Measurements from ENCODE around the gene ASPRV1. TPM values are rescaled to one million over a fixed set of nuclear protein-coding genes. Genes with fewer than 3 reads are reported as not detected.

ASPRV1 gene
- total RNA-seq, 1 experiment from 2014 or later, result 0.66 TPM

DNA sequence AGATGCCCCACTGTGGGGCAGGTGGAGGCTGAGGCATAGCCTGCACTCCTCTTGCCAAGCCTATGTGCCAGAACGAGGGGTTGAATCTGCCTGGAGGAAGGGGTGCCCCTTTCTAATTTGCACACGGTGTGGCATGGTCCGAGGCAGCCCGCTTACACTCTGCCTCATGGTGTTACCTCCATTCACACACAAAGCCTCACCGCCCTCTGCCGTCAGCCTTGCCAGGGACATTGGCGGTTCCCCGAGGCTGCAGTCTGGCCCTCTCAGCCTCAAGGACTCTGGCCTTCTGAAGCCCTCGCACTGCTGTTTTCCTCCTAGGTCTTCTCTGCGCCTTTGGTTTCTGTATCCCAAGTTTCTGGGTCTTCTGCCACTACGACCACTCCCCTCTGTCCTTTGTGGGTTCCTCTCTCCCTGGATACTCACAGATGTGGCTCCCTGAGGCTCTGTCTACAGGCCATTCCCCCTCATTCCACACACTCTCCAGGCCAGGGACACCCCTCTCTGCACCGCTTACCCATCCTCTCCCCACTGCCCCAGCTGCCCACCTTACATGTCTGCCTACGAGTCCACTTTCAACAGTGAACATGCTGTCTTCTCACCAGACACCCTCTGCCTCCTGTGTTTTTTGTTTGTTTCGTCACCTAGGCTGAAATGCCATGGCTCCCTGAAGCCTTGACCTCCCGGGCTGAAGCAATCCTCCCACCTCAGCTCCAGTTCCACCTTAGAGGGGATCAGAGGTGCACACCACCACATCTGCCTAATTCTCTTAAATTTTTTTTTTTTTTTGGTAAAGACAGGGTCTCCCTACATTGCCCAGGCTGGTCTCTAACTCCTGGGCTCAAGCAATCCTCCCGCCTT lies 7.9 kb upstream of the ASPRV1 start:
- Histone ChIP-seq H3K9me3 (no peaks in the 10 kb centered on the region), H3K4me3 (ENCODE audit: low read depth, low read length) (no peak overlapping the region), H3K4me1 (peaks cover 5% of the 10 kb centered on the region; the same call in 1 of the 2 replicates), H3K36me3 (ENCODE audit: control insufficient read depth, insufficient read depth, low read length) (0 out of 2 replicates have a peak, but pooled peaks cover 1% of the 10 kb centered on the region), H3K27me3 (replicated peaks; ENCODE audit: control insufficient read depth, insufficient read depth, low read length) (no peaks in the 10 kb centered on the region)
- Mint-ChIP-seq H3K9me3 (ENCODE audit: unreplicated experiment) (no peaks in the 10 kb centered on the region), H3K36me3 (ENCODE audit: insufficient read depth, unreplicated experiment) (no peaks in the 10 kb centered on the region), H3K27ac (ENCODE audit: unreplicated experiment) (no peak overlapping the region), H3K4me1 (ENCODE audit: low read depth, unreplicated experiment) (no peaks in the 10 kb centered on the region), H3K27me3 (ENCODE audit: insufficient read depth, unreplicated experiment) (no peaks in the 10 kb centered on the region), H3K4me3 (ENCODE audit: unreplicated experiment) (no peak overlapping the region)
- intact Hi-C loops (cut with micrococcal nuclease; ENCODE audit: unreplicated experiment), result no loop called here
- TF ChIP-seq CTCF (IDR thresholded peaks at IDR 0.05; ENCODE audit: insufficient read depth in 1 of 2, low read depth in 1 of 2, low read length in 1 of 2, severe bottlenecking in 1 of 2, unreplicated experiment in 1 of 2), result no peak
- DNase-seq, result no peak
- BruUV-seq (replicated peaks), result no TSS peak
- POLR2A ChIA-PET, result no interaction called here
- CTCF ChIA-PET, result no interaction called here

DNA sequence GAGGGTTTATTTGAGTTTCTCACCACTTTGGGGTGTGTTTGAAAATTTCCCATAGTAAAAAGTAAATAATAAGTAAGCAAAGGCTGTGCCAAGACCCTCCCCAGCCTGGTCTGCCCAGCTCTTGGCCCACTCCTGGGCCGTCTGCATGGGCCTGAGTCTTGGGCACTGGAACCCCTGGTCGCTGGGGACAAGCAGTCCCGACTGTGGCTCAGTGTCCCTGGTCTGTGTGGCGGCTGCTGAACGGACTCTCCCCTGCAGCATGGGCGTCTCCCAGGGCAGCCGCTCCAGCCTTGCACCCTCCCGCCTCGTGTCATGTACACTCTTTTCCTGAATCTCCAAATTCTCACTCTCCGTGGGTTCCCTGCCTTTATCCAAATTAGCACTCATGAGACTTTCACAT lies 7.2 kb upstream of the ASPRV1 start:
- BruUV-seq (replicated peaks), result no TSS peak
- Histone ChIP-seq H3K4me1 (peaks cover 9% of the 10 kb centered on the region; the same call in 1 of the 2 replicates), H3K27me3 (replicated peaks; ENCODE audit: control insufficient read depth, insufficient read depth, low read length) (no peaks in the 10 kb centered on the region), H3K36me3 (ENCODE audit: control insufficient read depth, insufficient read depth, low read length) (0 out of 2 replicates have a peak, but pooled peaks cover 1% of the 10 kb centered on the region), H3K9me3 (no peaks in the 10 kb centered on the region), H3K4me3 (ENCODE audit: low read depth, low read length) (no peak overlapping the region)
- ChIA-PET POLR2A (no interaction called here), CTCF (no interaction called here)
- intact Hi-C loops (cut with micrococcal nuclease; ENCODE audit: unreplicated experiment), result no loop called here
- DNase-seq, result no peak
- Mint-ChIP-seq H3K36me3 (ENCODE audit: insufficient read depth, unreplicated experiment) (no peaks in the 10 kb centered on the region), H3K9me3 (ENCODE audit: unreplicated experiment) (no peaks in the 10 kb centered on the region), H3K4me1 (ENCODE audit: low read depth, unreplicated experiment) (no peaks in the 10 kb centered on the region), H3K27me3 (ENCODE audit: insufficient read depth, unreplicated experiment) (no peaks in the 10 kb centered on the region), H3K27ac (ENCODE audit: unreplicated experiment) (no peak overlapping the region), H3K4me3 (ENCODE audit: unreplicated experiment) (no peak overlapping the region)
- TF ChIP-seq CTCF (IDR thresholded peaks at IDR 0.05; ENCODE audit: insufficient read depth in 1 of 2, low read depth in 1 of 2, low read length in 1 of 2, severe bottlenecking in 1 of 2, unreplicated experiment in 1 of 2), result no peak

GRCh38 chr2:69966496-69966895 lies 5.1 kb upstream of the ASPRV1 start:
- Histone ChIP-seq H3K36me3 (ENCODE audit: control insufficient read depth, insufficient read depth, low read length) (0 out of 2 replicates have a peak, but pooled peaks cover 1% of the 10 kb centered on the region), H3K4me3 (ENCODE audit: low read depth, low read length) (no peak overlapping the region), H3K9me3 (no peaks in the 10 kb centered on the region), H3K27me3 (replicated peaks; ENCODE audit: control insufficient read depth, insufficient read depth, low read length) (no peaks in the 10 kb centered on the region), H3K4me1 (peaks cover 9% of the 10 kb centered on the region; the same call in 1 of the 2 replicates)
- Mint-ChIP-seq H3K4me1 (ENCODE audit: low read depth, unreplicated experiment) (no peaks in the 10 kb centered on the region), H3K27me3 (ENCODE audit: insufficient read depth, unreplicated experiment) (no peaks in the 10 kb centered on the region), H3K27ac (ENCODE audit: unreplicated experiment) (no peak overlapping the region), H3K4me3 (ENCODE audit: unreplicated experiment) (no peak overlapping the region), H3K36me3 (ENCODE audit: insufficient read depth, unreplicated experiment) (no peaks in the 10 kb centered on the region), H3K9me3 (ENCODE audit: unreplicated experiment) (no peaks in the 10 kb centered on the region)
- CTCF ChIA-PET, result no interaction called here
- no peak for TF ChIP-seq CTCF (IDR thresholded peaks at IDR 0.05; ENCODE audit: insufficient read depth in 1 of 2, low read depth in 1 of 2, low read length in 1 of 2, severe bottlenecking in 1 of 2, unreplicated experiment in 1 of 2)
- no TSS peak for BruUV-seq (replicated peaks)
- intact Hi-C loops (cut with micrococcal nuclease; ENCODE audit: unreplicated experiment), result no loop called here
- no peak for DNase-seq
- POLR2A ChIA-PET, result no interaction called here
